Measurements from ENCODE around the gene NEMP1.
"Not testable (repeated sequence)": the region's sequence is repeated elsewhere in the genome, so short reads cannot be mapped to it uniquely, and the experiment has no call there.

NEMP1 gene

GRCh38 chr12:57053146-57053545, 25.4 kb downstream of the NEMP1 start:
- not testable (repeated sequence) for DNase-seq

GRCh38 chr12:57051011-57051410, 27.6 kb downstream of the NEMP1 start:
- DNase-seq: no peak

GRCh38 chr12:57049890-57050289, 28.7 kb downstream of the NEMP1 start, which contains the start of gene MYO1A:
MYO1A (minus strand) TSS chr12:57050129; CDS start chr12:57048323, 1,806 bp downstream.
- no peak for DNase-seq

- DNase-seq: no peak
Measured at GRCh38 chr12:57049119-57049446, 29.5 kb downstream of the NEMP1 start.

GRCh38 chr12:57048423-57049118, 30.0 kb downstream of the NEMP1 start:
- DNase-seq: no peak

GRCh38 chr12:57047981-57048380, 30.6 kb downstream of the NEMP1 start:
- DNase-seq: no peak

GRCh38 chr12:57046947-57047890, 31.4 kb downstream of the NEMP1 start:
- DNase-seq: no peak

GRCh38 chr12:57046086-57046791, 32.4 kb downstream of the NEMP1 start:
- DNase-seq: no peak

- DNase-seq: no peak
Measured at GRCh38 chr12:57044889-57045288, 33.7 kb downstream of the NEMP1 start.

GRCh38 chr12:57044468-57044867, 34.1 kb downstream of the NEMP1 start:
- DNase-seq: no peak

- DNase-seq: no peak
Measured at GRCh38 chr12:57042695-57043094, 35.9 kb downstream of the NEMP1 start.

- DNase-seq: no peak
Measured at GRCh38 chr12:57040750-57041149, 37.8 kb downstream of the NEMP1 start.

- no peak for DNase-seq
Measured at GRCh38 chr12:57040211-57040610, 38.4 kb downstream of the NEMP1 start.

- DNase-seq: no peak
Measured at GRCh38 chr12:57039016-57039798, 39.4 kb downstream of the NEMP1 start.

- no peak for DNase-seq
Measured at GRCh38 chr12:57037264-57037663, 41.3 kb downstream of the NEMP1 start.

- DNase-seq: no peak
Measured at GRCh38 chr12:57033431-57033830, 45.2 kb downstream of the NEMP1 start.

GRCh38 chr12:57031789-57032188, 46.8 kb downstream of the NEMP1 start:
- DNase-seq: no peak

GRCh38 chr12:57031138-57031725, 47.4 kb downstream of the NEMP1 start:
- DNase-seq: peak; percentile 71

GRCh38 chr12:57029457-57029856, 49.1 kb downstream of the NEMP1 start:
- DNase-seq: peak; percentile 30

- peak; percentile 41 for DNase-seq
Measured at GRCh38 chr12:57027805-57028153, 50.8 kb downstream of the NEMP1 start.

GRCh38 chr12:57027011-57027804, 51.4 kb downstream of the NEMP1 start:
- no peak for DNase-seq

All from NCI-H510A (cell line).